Measurements from ENCODE around the gene NWD2.

GRCh38 chr4:37465296-37465695 is 220.8 kb downstream of the NWD2 start:
- TF ChIP-seq ATF2 (IDR thresholded peaks at IDR 0.05; ENCODE audit: low read length), result no peak
- TF ChIP-seq USF2 (IDR thresholded peaks at IDR 0.05; ENCODE audit: borderline replicate concordance, low read depth, low read length), result no peak
- TF ChIP-seq CTCF (IDR thresholded peaks at IDR 0.05 in 2 of 3, conservative IDR thresholded peaks at IDR 0.05 in 1 of 3; ENCODE audit: control insufficient read depth in 2 of 3, extremely low read depth in 1 of 3, insufficient read depth in 1 of 3, low read depth in 3 of 3, low read length in 3 of 3), result no peak
- no peak for TF ChIP-seq RBBP5 (conservative IDR thresholded peaks at IDR 0.05)
- no peak for TF ChIP-seq RFX5 (IDR thresholded peaks at IDR 0.05; ENCODE audit: low read depth, low read length)
